Measurements from ENCODE around the gene GPC2.
"Not testable (repeated sequence)": the region's sequence is repeated elsewhere in the genome, so short reads cannot be mapped to it uniquely, and the experiment has no call there.

The GPC2 gene

GRCh38 chr7:100200693-100201092, 23.5 kb upstream of the GPC2 start:
- no peak for DNase-seq (ENCODE audit: low read depth in 2 of 2)

- DNase-seq (ENCODE audit: low read depth in 2 of 2): no peak
Measured at GRCh38 chr7:100198266-100198665, 21.1 kb upstream of the GPC2 start.

DNA sequence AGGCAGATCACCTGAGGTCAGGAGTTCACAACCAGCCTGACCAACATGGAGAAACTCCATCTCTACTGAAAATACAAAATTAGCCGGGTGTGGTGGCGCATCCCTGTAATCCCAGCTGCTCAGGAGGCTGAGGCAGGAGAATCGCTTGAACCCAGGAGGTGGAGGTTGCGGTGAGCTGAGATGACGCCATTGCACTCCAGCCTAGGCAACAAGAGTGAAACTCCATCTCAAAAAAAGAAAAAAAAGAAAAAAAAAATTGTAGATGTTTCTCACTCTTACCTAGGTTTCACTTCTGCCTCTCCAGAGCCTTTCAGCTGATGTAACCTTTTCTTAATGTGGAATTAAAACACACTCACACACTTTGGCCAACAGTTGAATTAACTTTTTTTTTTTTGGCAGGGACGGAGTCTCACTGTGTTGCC, 18.7 kb upstream of the GPC2 start:
- DNase-seq (ENCODE audit: low read depth in 2 of 2): not testable (repeated sequence)

DNA sequence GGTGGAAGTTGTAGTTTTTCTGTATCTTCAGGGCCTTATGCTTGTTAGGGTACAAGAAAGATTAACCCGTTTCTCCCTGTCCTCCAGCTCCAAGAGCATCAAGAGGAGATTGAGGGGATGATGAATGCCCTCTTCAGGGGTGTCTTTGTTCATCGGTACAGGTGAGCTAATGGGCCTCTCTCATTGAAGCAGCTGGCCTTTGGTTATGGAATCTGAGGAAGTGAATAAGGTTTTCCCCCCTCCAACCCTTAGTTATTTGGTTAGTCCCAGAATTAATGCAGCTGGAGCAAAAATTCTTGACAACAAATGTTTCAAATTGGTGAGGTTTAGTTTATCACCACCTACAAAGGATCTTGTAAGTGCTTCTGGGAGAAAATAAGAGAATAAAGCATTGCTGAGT, 18.0 kb upstream of the GPC2 start:
- DNase-seq (ENCODE audit: low read depth in 2 of 2): no peak

- DNase-seq (ENCODE audit: low read depth in 2 of 2): no peak
Measured at GRCh38 chr7:100192969-100193368, 15.8 kb upstream of the GPC2 start.

- DNase-seq (ENCODE audit: low read depth in 2 of 2): not testable (repeated sequence)
Measured at GRCh38 chr7:100192281-100192862, 15.2 kb upstream of the GPC2 start.

DNA sequence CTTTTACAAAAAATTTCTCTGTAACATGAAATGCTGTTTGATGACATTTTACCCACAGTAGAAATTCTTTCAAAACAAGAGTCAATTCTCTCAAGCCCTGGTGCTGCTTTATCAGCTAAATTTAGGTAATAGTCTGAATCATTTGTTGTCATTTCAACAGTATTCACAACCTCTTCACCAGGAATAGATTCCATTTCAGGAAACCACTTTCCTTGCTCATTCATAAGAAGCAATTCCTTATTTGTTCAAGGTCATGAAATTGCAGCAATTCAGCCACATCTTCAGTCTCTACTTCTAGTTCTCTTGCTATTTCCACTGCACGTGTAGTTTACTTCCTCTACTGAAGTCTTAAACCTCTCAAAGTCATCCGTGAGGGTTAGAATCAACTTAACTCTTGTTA, 14.6 kb upstream of the GPC2 start:
- no peak for DNase-seq (ENCODE audit: low read depth in 2 of 2)

DNA sequence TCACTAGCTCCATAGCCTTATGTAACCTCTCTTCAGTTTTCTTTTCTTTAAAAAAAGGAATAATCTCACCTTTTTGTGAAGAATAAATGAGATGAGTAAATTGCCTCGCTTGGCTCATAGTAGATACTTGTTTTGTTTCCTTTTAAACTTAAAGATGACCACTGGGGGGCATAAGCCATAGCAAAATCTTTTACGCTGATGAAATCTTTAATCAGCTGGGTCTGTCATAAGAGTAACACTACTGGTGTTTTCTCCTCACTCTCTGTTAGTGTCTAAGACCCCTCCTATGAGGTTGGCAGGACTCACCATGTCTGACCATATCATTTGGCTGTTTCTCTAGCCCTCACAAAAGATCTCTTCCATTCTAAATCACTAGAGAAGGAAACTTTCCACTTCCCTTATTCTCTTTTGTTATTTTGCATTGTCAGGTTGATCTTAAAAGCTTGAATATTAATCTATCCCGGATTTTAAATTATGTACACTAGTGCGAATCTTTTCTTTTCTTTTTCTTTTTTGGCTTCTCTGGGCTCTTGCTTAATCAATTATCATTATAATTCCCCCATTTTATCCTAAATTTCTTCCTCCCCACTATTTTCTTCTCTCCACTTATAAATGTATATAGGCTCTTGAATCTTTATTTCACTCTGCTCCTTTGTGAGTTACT, 13.0 kb upstream of the GPC2 start:
- no peak for DNase-seq (ENCODE audit: low read depth in 2 of 2)

DNA sequence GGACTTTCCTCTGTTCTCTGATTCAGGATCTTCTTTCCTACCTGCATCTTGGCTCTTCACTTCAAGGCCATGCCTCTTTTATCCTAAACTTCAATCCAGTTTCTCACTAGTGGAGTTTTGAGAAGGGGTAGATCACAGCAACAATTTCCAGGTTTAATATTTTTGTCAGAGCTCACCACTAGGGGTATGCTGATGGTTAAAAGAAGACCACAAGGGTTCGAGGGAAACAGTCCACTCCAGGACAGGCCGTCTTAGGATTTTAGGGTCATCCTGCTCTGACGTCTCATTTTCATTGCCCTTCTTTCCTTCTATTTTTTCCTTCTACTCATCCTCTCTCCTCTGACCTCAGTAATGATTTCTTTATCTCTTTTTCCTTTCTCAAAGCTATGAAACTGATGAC, 11.9 kb upstream of the GPC2 start:
- DNase-seq (ENCODE audit: low read depth in 2 of 2): no peak

DNA sequence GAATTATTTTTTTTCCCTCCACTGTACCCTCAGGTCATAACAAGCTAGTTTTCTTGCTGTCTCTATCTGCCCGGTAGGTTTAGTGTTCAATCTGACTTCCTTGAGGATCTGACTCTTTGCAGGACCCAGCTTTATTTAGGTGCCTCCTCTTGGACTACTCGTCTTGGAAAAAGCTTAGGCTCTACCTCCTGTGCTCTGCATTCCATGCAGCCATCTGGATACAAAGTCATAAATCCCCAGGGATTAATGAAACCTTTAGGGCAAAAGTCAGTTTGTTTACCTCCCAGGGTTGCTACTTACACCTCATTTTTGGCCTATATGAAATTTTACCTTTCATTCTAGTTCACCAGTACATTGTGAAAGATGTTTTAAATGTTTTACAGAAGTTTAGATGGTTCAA, 8.5 kb upstream of the GPC2 start:
- no peak for DNase-seq (ENCODE audit: low read depth in 2 of 2)

GRCh38 chr7:100183090-100183489, 5.9 kb upstream of the GPC2 start:
- DNase-seq (ENCODE audit: low read depth in 2 of 2): not testable (repeated sequence)

DNA sequence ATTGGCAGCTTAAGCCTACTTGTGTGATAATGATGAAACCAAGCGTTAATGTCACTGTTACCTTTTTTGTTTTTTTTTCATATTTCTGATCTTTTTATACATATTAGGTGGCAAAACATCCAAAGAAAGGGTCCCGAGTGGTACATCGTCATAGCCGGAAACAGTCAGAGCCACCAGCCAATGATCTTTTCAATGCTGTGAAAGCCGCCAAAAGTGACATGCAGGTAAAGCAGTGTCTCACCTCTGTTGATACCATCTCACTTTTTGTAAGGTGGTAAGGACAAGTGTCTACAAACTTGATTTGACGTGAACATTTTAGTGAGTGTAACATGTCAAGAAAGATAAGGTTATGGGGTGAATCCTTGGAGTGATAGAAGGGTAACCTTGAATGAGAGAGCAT, 5.4 kb upstream of the GPC2 start:
- DNase-seq (ENCODE audit: low read depth in 2 of 2): not testable (repeated sequence)

DNA sequence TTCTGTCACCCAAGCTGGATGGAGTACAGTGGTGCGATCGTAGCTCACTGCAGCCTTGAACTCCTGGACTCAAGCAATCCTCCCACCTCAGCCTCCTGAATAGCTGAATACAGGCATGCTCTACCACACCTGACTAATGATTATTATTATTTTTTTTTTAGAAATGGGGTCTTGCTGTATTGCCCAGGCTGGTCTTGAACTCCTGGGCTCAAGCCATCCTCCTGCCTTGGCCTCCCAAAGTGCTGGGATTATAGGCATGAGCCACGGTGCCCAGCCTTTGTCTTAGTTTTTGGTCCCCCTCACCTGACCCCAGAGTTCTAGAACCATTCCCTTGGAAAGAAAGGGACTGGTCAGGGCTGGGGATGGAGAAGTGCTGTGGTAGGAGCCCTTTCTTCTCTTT, 2.9 kb upstream of the GPC2 start:
- not testable (repeated sequence) for DNase-seq (ENCODE audit: low read depth in 2 of 2)

DNA sequence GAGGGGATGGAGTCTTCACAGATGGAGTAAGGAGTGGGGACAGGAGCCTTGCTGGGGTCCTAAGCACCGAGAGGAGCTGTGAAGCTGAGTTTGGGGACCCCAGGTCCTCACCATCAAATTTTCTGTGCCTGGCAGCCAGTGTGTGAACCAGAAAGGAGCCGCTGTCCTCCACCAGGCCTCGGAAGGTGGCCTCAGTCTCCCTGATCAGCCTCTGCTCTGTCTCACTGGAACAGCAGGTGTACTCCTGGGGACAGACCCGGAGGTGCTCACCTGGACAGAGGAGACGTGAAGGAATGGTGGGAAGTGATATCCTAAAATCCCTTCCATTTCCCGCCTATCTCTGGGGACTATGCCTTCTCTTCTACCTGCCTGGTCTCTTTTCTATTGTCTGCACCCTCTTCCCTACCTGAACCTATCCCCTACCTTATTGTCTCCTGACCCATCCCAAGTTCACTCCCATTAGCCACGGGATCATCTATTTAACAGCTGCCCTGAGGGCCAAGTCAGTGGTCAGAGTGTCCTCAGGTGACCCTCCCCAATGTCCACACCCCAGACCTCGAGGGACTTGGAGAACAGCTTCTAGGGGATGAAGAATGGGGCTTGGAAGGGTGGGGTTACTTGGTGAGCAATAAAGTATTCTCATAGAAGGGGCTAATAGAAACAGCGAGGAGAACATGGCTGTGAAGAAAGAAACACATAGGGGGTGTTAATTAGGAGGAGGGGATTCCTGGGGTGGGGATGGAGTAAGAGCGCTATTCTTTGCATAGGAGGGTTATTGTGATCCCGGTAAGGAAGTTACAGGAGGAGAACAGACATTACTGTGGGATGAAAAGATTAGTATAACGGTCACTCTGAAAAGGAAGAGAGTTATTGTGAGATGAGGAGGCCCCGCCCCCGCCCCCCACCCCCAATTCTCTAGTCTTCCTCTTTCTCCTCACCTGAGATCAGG, 811 bp downstream of the GPC2 start:
- no peak for DNase-seq (ENCODE audit: low read depth in 2 of 2)

DNA sequence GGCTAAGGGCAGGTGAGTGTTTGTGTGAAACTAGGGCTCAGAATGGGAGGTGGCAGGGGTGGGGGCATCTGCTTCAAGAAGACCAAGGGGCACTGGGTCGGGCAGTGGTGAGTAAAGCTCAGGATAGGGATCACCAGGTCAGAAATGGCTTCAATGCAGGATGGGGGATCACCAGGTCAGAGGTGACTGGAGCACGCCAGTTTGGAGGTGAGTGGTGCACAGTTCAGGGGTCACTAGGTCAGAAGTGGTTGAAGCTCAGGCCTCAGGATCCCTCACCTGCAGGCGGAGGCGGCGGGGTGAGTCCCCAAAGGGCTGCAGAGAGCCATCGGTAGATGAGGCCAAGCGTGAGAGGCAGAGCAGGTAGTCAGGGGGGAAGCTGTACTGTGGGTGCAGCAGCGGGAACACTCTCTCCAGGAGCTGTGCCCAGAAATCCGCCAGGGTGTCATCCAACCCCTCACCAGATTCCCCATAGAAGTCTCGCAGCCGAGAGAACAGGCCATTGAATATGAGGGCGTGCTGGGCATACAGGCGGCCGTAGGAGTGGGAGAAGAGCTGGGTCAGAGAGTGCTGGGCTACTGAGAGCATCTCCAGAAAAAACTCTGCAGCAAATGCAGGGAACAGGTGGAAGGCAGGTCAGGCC, 1.8 kb downstream of the GPC2 start:
- no peak for DNase-seq (ENCODE audit: low read depth in 2 of 2)

DNA sequence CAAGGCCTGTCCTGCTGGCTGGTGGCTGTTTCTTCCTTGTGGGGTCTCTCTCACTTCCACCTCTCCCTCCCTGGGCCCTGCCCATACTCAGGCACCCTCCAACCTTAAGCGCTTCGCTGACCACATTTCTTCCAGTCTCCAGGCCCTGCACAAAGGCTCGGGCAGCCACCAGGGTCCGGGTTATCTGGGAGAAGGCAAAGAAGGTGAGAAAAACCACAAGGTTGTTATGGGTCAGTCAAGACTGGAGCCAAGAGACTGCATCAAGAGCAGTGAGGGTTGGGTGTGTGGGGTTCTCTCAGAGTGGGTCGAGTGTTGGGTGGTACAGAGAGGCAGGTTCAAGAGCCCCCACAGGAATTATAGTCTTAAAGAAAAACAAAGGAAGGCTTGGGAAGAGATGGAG, 2.6 kb downstream of the GPC2 start:
- DNase-seq (ENCODE audit: low read depth in 2 of 2): no peak

- DNase-seq (ENCODE audit: low read depth in 2 of 2): no peak
Measured at GRCh38 chr7:100173806-100174495, 3.2 kb downstream of the GPC2 start.

- no peak for DNase-seq (ENCODE audit: low read depth in 2 of 2)
Measured at GRCh38 chr7:100171840-100172239, 5.3 kb downstream of the GPC2 start.

DNA sequence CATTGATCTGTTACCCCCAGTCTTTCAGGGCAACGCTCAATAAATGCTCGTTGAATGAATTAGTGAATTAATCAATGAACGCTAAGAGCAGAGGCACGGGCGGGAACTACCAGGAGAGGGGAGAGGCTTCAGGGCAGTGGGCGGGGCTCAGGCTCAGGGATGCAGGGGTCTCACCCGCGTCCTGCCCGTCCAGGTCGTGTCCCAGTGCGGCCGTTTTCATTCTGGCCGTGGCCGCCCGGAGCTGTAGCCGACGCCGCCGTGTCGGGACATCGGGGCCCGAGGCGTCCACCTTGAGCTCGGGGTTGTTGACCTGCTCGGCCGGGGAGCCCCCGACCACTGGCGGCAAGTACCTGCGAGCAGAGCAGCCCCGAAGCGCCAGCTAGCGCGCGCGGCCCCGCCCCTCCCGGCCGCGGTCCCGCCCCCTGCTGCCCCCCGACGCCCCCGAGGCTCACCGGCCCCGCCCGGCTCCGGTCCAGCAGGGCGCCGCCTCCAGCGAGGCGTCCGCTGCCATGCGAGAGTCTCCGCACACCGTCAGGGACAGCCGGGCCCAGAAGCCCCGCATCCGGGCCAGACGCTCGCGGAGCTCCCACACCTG, 6.0 kb downstream of the GPC2 start:
- DNase-seq (ENCODE audit: low read depth in 2 of 2): no peak

DNA sequence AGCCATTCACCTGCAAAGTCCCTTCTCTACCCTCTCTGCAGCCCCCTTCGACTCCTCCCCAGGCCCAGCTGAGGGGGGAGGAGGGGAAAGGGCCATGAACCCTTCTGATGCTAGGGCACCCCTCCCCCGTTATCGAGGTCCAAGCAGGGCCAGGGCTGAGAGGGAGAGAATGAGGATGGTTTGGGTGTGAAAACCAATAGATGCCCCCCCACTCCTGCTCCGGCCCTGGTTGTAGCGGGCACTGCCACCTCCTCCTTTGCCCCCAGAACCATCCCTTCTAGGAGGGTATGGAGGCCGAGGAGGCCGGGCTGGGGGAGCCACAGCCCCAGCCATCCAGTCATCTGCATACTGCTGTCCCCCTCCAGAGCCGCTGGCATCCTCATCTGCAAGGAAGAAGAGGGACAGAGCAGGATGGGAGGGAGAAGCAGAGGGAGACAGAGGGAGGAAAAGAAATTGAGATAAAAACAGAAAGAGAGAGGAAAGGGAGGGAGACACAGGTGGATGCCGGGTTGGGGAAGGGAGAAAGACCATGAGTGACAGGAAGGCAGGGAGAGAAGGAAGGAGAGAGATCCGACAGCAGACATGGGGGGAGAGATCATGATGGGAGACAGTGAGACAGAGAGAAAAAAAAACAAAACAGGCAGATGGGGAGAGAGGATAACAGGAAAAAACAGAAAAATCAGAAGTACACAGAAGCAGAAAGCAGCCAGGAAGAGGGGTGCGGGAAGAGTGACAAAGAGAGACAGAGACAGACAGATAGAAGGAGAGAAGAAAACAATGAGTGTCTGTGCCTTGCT, 6.9 kb downstream of the GPC2 start:
- DNase-seq (ENCODE audit: low read depth in 2 of 2): no peak
